GM12891 (cell line): Measurements from ENCODE around the gene TULP4.
"Not testable (repeated sequence)": the region's sequence is repeated elsewhere in the genome, so short reads cannot be mapped to it uniquely, and the experiment has no call there.

Experiments
- DNase-seq: peaks from one replicate; pipeline ENCODE4 v3.0.0; 2011; ENCODE audit warnings: low spot score; ENCODE audit not compliant: insufficient read length
- FAIRE-seq: peaks from 2 replicates; lab custom pipeline; 2011; peaks lifted over from hg19 to GRCh38; lab: Jason Lieb, UNC
- PAX5 ChIP-seq: IDR thresholded peaks from 2 replicates; pipeline ENCODE4 v1.6.1; 2011; ENCODE audit warnings: low read length, moderate library complexity, mild to moderate bottlenecking; ENCODE audit not compliant: insufficient read depth, severe bottlenecking
- POLR2A ChIP-seq: IDR thresholded peaks from 2 replicates; pipeline ENCODE4 v1.6.1; 2011; ENCODE audit warnings: low read depth, low read length, control low read depth
- POLR2AphosphoS5 ChIP-seq: IDR thresholded peaks from 2 replicates; pipeline ENCODE4 v1.6.1; 2011; ENCODE audit warnings: low read depth, low read length, control low read depth
- POU2F2 ChIP-seq: IDR thresholded peaks from 2 replicates; pipeline ENCODE4 v1.6.1; 2011; ENCODE audit warnings: low read depth, mild to moderate bottlenecking, control low read depth, low read length, moderate library complexity
- SPI1 ChIP-seq: IDR thresholded peaks from 2 replicates; pipeline ENCODE4 v1.6.1; 2011; ENCODE audit warnings: low read depth, low read length, control low read depth
- TAF1 ChIP-seq: IDR thresholded peaks from 2 replicates; pipeline ENCODE4 v1.6.1; 2011; ENCODE audit warnings: low read depth, low read length, control low read depth

TULP4 gene

GRCh38 chr6:158548418-158549161 is 236.3 kb downstream of the TULP4 start:
- no peak for FAIRE-seq
- TF ChIP-seq SPI1 (no peak), POLR2A (no peak), POU2F2 (no peak), TAF1 (no peak), POLR2AphosphoS5 (no peak), PAX5 (no peak)
- no peak for DNase-seq

GRCh38 chr6:158552055-158552795 is 240.0 kb downstream of the TULP4 start:
- TF ChIP-seq POLR2A (no peak), POU2F2 (no peak), PAX5 (no peak)
- FAIRE-seq: no peak
- DNase-seq: no peak

GRCh38 chr6:158552796-158553138 is 240.5 kb downstream of the TULP4 start:
- TF ChIP-seq SPI1 (no peak), POLR2A (no peak), POU2F2 (no peak), POLR2AphosphoS5 (no peak), PAX5 (no peak), TAF1 (no peak)
- FAIRE-seq (no peak), DNase-seq (no peak)

- DNase-seq (no peak), FAIRE-seq (no peak)
- TF ChIP-seq POU2F2 (no peak), POLR2AphosphoS5 (no peak), TAF1 (no peak), SPI1 (no peak), PAX5 (no peak), POLR2A (no peak)
Measured at GRCh38 chr6:158554611-158555361, 242.5 kb downstream of the TULP4 start.

- FAIRE-seq (no peak), DNase-seq (no peak)
- TF ChIP-seq PAX5: no peak
- no peak for TF ChIP-seq SPI1
- TF ChIP-seq POU2F2: no peak
- TF ChIP-seq POLR2AphosphoS5: no peak
- no peak for TF ChIP-seq POLR2A
- TF ChIP-seq TAF1: no peak
Measured at GRCh38 chr6:158556113-158556512, 243.8 kb downstream of the TULP4 start.

GRCh38 chr6:158557110-158557509 is 244.8 kb downstream of the TULP4 start:
- FAIRE-seq, DNase-seq: not testable (repeated sequence)

- TF ChIP-seq POLR2AphosphoS5 (no peak), TAF1 (no peak), PAX5 (no peak), POLR2A (no peak), POU2F2 (no peak), SPI1 (no peak)
- DNase-seq (no peak), FAIRE-seq (no peak)
Measured at GRCh38 chr6:158557927-158558326, 245.7 kb downstream of the TULP4 start.

- no peak for TF ChIP-seq POU2F2
- TF ChIP-seq TAF1: no peak
- no peak for TF ChIP-seq SPI1
- TF ChIP-seq PAX5: no peak
- TF ChIP-seq POLR2A: no peak
- no peak for TF ChIP-seq POLR2AphosphoS5
- no peak for FAIRE-seq
- DNase-seq: no peak
Measured at GRCh38 chr6:158558415-158559306, 246.4 kb downstream of the TULP4 start.

GRCh38 chr6:158559338-158559894 is 247.2 kb downstream of the TULP4 start:
- no peak for DNase-seq
- TF ChIP-seq POLR2AphosphoS5 (no peak), POLR2A (no peak)
- no peak for FAIRE-seq
